MV-4-11 (cell line): ENCODE measurements around the gene FOXA3.

Experiments
- DNase-seq: peaks from one replicate; lab custom pipeline; 2025; lab: John Stamatoyannopoulos, UW

FOXA3 gene

GRCh38 chr19:45873219-45873772 is 9.2 kb downstream of the FOXA3 start:
- no peak for DNase-seq

GRCh38 chr19:45874620-45874966 is 10.5 kb downstream of the FOXA3 start:
- no peak for DNase-seq

- DNase-seq = no peak
Measured at GRCh38 chr19:45876161-45876410, 12.0 kb downstream of the FOXA3 start.

- no peak for DNase-seq
Measured at GRCh38 chr19:45876411-45877197, 12.5 kb downstream of the FOXA3 start.

GRCh38 chr19:45878043-45878794 is 14.1 kb downstream of the FOXA3 start:
- DNase-seq = no peak

GRCh38 chr19:45879055-45879454 is 14.9 kb downstream of the FOXA3 start:
- no peak for DNase-seq

- no peak for DNase-seq
Measured at GRCh38 chr19:45879971-45880370, 15.8 kb downstream of the FOXA3 start.

- no peak for DNase-seq
Measured at GRCh38 chr19:45881082-45881908, 17.2 kb downstream of the FOXA3 start.

- no peak for DNase-seq
Measured at GRCh38 chr19:45881909-45882528, 17.9 kb downstream of the FOXA3 start.

- DNase-seq = peak; percentile 88
Measured at GRCh38 chr19:45882652-45883585, 18.8 kb downstream of the FOXA3 start.

- DNase-seq = no peak
Measured at GRCh38 chr19:45883586-45883880, 19.4 kb downstream of the FOXA3 start.

GRCh38 chr19:45883881-45884681 is 20.0 kb downstream of the FOXA3 start:
- no peak for DNase-seq

GRCh38 chr19:45884682-45885555 is 20.8 kb downstream of the FOXA3 start:
- no peak for DNase-seq

GRCh38 chr19:45885556-45886426 is 21.7 kb downstream of the FOXA3 start, which contains the start of gene IRF2BP1:
TSS of gene IRF2BP1 (minus strand) at chr19:45886141. CDS start at chr19:45885774, 367 bp downstream.
- DNase-seq = peak; percentile 93

- DNase-seq = peak; percentile 93
Measured at GRCh38 chr19:45886427-45887199, 22.5 kb downstream of the FOXA3 start.

- no peak for DNase-seq
Measured at GRCh38 chr19:45887200-45887710, 23.1 kb downstream of the FOXA3 start.

- DNase-seq = no peak
Measured at GRCh38 chr19:45889210-45889885, 25.2 kb downstream of the FOXA3 start.
